Measurements from ENCODE around the gene NRG3. TPM values are rescaled to one million over a fixed set of nuclear protein-coding genes. Genes with fewer than 3 reads are reported as not detected.
A peak's percentile ranks its signal among the peaks of the same experiment; 100 is the strongest.

The NRG3 gene
- total and polyA plus RNA-seq, 11 donors: 0.11 to 0.41 (median 0.27) TPM; not detected in 7

DNA sequence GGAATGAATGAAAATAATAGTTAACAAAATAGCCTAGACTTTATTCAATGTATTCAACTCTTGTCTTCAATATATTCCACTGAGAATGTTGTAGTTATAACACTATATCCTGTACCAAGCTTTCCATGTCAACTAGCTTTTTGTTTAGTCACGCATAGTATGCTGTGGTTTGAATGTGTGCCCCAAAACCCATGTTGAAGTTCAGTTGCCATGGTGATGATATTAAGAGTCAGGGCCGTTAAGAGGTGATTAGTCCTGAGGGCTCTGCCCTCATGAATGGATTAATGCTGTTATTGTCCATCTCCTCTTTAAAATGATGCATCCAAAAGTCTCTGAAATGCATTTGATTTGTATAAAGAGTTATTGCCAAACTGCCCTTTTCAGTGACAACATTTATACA is 887.6 kb downstream of the NRG3 start:
- TF ChIP-seq, protein P1, sequence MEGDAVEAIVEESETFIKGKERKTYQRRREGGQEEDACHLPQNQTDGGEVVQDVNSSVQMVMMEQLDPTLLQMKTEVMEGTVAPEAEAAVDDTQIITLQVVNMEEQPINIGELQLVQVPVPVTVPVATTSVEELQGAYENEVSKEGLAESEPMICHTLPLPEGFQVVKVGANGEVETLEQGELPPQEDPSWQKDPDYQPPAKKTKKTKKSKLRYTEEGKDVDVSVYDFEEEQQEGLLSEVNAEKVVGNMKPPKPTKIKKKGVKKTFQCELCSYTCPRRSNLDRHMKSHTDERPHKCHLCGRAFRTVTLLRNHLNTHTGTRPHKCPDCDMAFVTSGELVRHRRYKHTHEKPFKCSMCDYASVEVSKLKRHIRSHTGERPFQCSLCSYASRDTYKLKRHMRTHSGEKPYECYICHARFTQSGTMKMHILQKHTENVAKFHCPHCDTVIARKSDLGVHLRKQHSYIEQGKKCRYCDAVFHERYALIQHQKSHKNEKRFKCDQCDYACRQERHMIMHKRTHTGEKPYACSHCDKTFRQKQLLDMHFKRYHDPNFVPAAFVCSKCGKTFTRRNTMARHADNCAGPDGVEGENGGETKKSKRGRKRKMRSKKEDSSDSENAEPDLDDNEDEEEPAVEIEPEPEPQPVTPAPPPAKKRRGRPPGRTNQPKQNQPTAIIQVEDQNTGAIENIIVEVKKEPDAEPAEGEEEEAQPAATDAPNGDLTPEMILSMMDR (IDR thresholded peaks at IDR 0.05): no peak
- no peak for TF ChIP-seq POLR2A (IDR thresholded peaks at IDR 0.05)
- Histone ChIP-seq H3K27ac (no peak overlapping the region), H3K27me3 (no peaks in the 10 kb centered on the region), H3K36me3 (no peaks in the 10 kb centered on the region), H3K4me3 (no peak overlapping the region), H3K9me3 (no peaks in the 10 kb centered on the region), H3K4me1 (no peaks in the 10 kb centered on the region)
- DNase-seq (no peak), ATAC-seq (no peak)
- 77 to 92% (median 83%) methylated on average over 2 of the region's 2 CpGs for WGBS, 4 donors
- intact Hi-C loops (cut with DNase I): no loop called here

DNA sequence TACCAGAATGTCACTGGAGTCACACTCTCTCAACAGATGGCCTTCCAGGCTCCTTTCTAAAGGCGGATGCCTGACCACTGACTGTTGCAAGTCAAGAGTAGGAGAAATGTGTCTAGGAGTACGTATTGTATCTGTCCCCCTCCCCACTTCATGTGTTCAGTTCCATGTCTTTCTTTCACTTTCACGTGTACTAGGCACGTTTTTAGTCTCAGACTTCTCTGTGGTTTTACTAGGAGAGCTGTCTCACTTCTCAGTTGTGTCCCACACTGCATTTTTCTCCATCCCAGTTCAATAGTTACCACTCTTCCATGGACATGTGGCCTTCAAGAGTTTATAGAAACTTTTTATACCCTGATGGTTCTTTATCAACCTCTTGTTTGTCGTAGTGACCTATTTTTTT is 893.0 kb downstream of the NRG3 start:
- Histone ChIP-seq H3K27me3 (no peaks in the 10 kb centered on the region), H3K4me3 (no peak overlapping the region), H3K36me3 (no peaks in the 10 kb centered on the region), H3K9me3 (no peaks in the 10 kb centered on the region), H3K27ac (no peak overlapping the region), H3K4me1 (no peaks in the 10 kb centered on the region)
- ATAC-seq (no peak), DNase-seq (no peak)
- intact Hi-C loops (cut with DNase I): no loop called here
- TF ChIP-seq POLR2A (IDR thresholded peaks at IDR 0.05): no peak
- TF ChIP-seq, protein P1 (IDR thresholded peaks at IDR 0.05): no peak
- WGBS, 4 donors: 77 to 85% (median 81%) methylated on average over 5 of the region's 5 CpGs

DNA sequence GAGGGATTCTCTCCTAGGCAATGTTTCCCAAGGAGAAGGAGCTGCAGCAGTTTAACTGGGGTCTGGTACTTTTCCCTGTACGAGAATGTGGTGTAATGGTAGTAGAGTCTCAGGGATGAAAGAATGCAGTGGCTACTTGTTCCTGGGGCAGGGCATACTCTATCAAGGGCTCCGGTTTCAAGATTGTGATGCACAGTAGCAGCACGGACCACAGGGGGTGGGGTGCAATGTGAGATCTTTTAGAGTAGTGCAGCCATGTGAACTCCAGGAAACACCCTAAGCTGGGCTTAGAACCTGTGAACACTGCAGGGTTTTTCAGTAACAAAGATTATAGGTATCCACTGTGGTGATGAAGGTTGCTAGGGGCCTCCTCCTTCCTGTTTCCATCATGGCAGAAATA is 903.9 kb downstream of the NRG3 start:
- Histone ChIP-seq H3K27ac (no peak overlapping the region), H3K4me1 (no peaks in the 10 kb centered on the region), H3K9me3 (peaks cover 0 to 34% (median 0%) of the 10 kb centered on the region in 12 donors), H3K36me3 (no peaks in the 10 kb centered on the region), H3K4me3 (no peak overlapping the region), H3K27me3 (no peaks in the 10 kb centered on the region)
- intact Hi-C loops (cut with DNase I): no loop called here
- ATAC-seq: no peak
- TF ChIP-seq, protein P1 (IDR thresholded peaks at IDR 0.05): no peak
- no peak for TF ChIP-seq POLR2A (IDR thresholded peaks at IDR 0.05)
- DNase-seq: no peak
- WGBS, 4 donors: 67 to 83% (median 79%) methylated on average over 3 of the region's 3 CpGs

DNA sequence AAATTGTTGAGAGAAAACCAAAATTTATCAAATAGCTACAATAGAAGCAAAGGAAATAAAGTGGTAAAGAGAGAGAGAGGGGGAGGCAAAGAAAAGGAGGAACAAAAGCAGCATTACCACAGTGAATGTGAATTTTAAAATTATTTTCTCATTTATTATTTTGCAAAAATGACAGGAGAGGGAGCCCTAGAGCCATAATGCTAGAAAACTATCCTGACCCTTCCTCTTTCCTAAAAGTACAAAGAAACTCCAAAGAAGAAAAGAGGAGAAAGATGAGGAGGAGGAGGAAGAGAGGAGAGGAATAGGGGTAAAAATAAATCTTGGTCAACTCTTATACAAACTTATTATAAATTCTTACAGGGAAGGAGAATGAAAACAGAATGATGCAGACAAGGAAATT is 921.5 kb downstream of the NRG3 start:
- Histone ChIP-seq H3K36me3 (no peaks in the 10 kb centered on the region), H3K9me3 (peaks cover 0 to 2% (median 0%) of the 10 kb centered on the region in 12 donors), H3K4me3 (no peak overlapping the region), H3K27ac (no peak overlapping the region), H3K4me1 (peaks cover 0 to 5% (median 0%) of the 10 kb centered on the region in 12 donors), H3K27me3 (no peaks in the 10 kb centered on the region)
- no peak for TF ChIP-seq POLR2A (IDR thresholded peaks at IDR 0.05)
- TF ChIP-seq, protein P1 (IDR thresholded peaks at IDR 0.05): peak in 9 of 12 donors; percentile 17 to 59 (median 39)
- DNase-seq (no peak), ATAC-seq (peak in 1 of 4 donors; percentile 31)
- intact Hi-C loops (cut with DNase I): loop anchor here in 8 of 10 donors (2.0 to 10.0 kb wide), 5 partner anchors 1068 to 1298 kb away; no protein-coding TSS in a partner anchor
